C4-2B (cell line): ENCODE results near the gene BCAR3.

ENCODE experiments used
- H3K27ac ChIP-seq: fragments of 450-650 bp; 2 replicates; pipeline ENCODE4 v1.5.1; 2017
- ZFX ChIP-seq: fragments of 450-650 bp; IDR thresholded peaks from 2 replicates; pipeline ENCODE4 v1.6.1; 2017
- TF ChIP-seq, protein P1 (sequence below): fragments of 450-650 bp; conservative IDR thresholded peaks from 2 replicates; pipeline ENCODE4 v1.5.1; 2017; ENCODE audit warnings: mild to moderate bottlenecking

The BCAR3 gene

DNA sequence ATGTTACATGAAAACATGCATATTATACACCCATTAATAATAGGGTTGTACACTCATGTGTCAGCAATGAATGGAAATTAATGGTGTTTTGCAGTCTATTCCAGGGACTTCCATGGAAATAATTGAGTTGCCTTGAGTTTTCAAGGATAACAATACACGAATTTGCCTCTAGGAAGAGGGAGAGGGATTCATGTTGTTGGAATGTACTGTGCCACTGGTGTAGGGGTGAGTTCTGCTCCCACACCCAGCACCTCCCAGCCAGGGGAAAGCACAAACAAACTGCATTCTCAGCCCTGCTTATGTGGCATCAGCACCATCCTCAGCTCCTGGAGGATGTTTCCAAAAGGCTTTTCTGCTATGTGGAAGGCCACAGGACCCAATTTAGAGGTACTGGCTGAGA lies 57.8 kb downstream of the BCAR3 start:
- no peak overlapping the region for H3K27ac ChIP-seq
- TF ChIP-seq, protein P1, sequence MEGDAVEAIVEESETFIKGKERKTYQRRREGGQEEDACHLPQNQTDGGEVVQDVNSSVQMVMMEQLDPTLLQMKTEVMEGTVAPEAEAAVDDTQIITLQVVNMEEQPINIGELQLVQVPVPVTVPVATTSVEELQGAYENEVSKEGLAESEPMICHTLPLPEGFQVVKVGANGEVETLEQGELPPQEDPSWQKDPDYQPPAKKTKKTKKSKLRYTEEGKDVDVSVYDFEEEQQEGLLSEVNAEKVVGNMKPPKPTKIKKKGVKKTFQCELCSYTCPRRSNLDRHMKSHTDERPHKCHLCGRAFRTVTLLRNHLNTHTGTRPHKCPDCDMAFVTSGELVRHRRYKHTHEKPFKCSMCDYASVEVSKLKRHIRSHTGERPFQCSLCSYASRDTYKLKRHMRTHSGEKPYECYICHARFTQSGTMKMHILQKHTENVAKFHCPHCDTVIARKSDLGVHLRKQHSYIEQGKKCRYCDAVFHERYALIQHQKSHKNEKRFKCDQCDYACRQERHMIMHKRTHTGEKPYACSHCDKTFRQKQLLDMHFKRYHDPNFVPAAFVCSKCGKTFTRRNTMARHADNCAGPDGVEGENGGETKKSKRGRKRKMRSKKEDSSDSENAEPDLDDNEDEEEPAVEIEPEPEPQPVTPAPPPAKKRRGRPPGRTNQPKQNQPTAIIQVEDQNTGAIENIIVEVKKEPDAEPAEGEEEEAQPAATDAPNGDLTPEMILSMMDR: no peak
- TF ChIP-seq ZFX: no peak

- no peak for TF ChIP-seq ZFX
- TF ChIP-seq, protein P1: no peak
- H3K27ac ChIP-seq: no peak overlapping the region
Measured at GRCh38 chr1:93623436-93623835, 58.2 kb downstream of the BCAR3 start.

DNA sequence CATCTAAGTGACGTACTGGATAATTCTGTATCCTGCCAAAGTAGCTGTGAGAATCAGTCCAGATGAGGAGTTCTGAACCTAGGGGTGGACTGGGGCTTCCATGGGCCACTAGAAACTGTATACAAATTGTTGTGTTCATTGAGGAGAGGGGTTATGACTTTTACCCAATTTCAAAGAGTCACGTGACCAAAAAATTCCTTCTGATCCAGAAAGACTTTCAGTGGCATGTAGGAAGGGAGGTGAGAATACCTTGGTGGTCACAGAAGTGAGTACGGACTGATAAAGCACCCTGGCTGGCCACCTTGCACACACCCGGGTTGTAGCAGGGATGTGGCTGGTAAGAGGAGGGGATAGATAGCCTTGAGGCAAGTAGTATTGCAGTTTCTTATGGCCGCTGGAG lies 60.4 kb downstream of the BCAR3 start:
- TF ChIP-seq, protein P1: no peak
- no peak for TF ChIP-seq ZFX
- H3K27ac ChIP-seq: peak overlapping the region; percentile 33

DNA sequence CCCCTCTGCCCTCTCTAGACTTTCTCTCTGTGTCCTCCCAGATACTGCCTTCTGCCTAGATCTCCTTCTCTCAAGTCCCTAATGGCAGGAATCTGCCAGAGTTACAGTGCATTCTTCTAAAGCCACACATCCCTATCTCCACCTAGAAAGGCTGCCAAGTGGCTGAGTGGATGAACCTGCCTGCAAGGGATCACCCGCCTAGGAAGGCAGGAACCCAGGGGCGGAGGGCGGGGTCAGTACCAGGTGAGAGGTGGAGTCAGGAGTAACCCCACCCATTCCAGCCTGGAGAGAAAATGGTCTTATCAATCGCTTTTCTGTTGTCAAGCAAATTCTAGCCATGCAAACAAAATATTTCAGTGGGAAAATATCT lies 60.8 kb downstream of the BCAR3 start:
- no peak overlapping the region for H3K27ac ChIP-seq
- no peak for TF ChIP-seq ZFX
- TF ChIP-seq, protein P1: no peak

DNA sequence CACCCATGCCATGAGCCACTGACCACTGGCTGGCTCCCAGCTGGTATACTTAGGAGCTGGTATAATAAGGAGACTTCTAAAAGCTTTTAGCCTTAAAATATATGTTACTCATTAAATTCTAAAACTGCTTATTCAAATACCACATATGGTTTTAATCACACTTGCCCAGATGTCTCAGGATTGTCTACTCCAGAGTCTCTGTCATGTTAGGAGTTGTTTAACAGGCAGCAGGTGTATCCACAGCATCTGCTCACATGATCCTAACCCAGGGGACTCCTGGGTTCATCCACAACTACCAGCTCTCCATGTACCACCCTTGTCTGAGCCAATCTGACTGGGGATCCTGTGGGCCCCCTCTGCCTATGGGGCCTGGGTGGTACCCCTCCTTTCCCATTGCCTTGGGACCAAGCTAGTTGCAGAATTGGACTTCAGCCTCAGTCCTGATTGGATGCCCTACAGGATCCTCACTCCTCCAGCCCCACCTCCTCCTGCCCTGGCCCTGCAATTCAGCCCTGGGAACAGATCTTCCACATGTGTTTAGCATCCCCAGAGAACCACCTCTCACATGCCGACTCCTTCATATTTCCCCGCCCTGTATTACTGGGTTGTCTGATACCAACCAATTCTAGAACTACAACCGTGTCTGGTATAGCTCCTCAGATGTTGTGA lies 61.3 kb downstream of the BCAR3 start:
- no peak overlapping the region for H3K27ac ChIP-seq

GRCh38 chr1:93619507-93620171 lies 62.0 kb downstream of the BCAR3 start:
- no peak for TF ChIP-seq ZFX
- TF ChIP-seq, protein P1: no peak
- no peak overlapping the region for H3K27ac ChIP-seq

More for the DNA sequence above, 61.3 kb downstream of the BCAR3 start:
- TF ChIP-seq, protein P1: no peak
- no peak for TF ChIP-seq ZFX

- no peak for TF ChIP-seq ZFX
- TF ChIP-seq, protein P1: no peak
- H3K27ac ChIP-seq: peak overlapping the region; percentile 50
Measured at GRCh38 chr1:93617670-93618499, 63.8 kb downstream of the BCAR3 start.
